ENCODE results near the gene SLC17A4. TPM values are rescaled to one million over a fixed set of nuclear protein-coding genes. Genes with fewer than 3 reads are reported as not detected.

SLC17A4 gene
- total RNA-seq, 1 donor from 2014 or later, result not detected

DNA sequence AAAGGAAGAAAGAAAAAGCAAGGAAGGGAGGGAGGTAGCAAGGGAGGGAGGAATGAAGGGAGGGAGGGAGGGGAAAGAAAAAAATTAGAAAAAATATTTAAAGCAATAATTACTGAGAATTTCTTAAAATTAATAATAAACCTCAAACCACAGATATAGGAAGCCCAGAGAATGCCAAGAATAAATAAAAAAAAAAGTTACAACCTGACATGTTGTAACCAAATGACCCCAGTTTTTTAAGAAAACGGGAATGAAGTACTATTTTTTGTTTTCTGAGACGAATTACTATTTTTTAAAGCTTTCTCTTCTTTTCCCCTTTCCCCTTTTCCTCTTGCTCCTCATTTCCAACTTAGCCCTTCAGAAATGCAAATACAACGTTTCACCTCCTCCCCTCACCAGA is 60.7 kb downstream of the SLC17A4 start:
- intact Hi-C loops (cut with micrococcal nuclease), result no loop called here

DNA sequence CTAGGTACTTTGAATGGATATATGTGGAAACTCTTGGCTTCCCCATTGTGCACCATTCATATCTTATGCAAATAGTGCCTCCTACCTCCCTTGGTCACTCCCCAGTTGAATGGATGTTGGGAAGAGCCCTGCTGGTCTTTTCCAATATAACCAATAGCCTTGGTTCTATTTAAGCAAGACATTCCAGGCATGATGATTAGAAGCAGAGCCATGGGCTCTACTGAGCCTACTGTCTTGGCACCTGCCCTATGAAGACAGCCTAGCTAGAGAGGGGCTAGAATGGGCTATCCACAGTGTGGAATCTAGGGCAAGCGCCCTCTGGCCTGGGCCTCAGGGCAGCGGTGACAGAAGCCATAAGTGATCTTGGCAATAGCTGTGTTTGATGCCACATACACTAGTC is 61.7 kb downstream of the SLC17A4 start:
- intact Hi-C loops (cut with micrococcal nuclease), result no loop called here

DNA sequence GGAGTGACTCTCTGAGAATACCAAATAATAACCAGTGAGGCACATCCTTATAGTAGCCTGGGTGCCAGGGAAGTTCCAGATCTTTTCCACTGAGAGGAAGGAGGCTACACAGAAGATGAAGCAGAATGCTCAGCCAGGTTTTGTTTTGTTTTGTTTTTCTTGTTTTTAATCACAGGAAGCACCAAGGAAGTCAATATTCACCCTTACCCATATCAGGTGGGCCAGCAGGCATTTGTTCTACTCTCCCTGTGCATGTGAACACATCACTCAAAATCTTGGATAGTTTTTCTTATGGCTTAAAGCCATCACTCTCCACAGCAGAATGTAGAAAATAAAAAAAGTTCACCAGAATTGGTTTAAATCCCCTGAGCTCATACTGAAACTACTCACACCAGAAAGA is 66.8 kb downstream of the SLC17A4 start:
- intact Hi-C loops (cut with micrococcal nuclease), result no loop called here

DNA sequence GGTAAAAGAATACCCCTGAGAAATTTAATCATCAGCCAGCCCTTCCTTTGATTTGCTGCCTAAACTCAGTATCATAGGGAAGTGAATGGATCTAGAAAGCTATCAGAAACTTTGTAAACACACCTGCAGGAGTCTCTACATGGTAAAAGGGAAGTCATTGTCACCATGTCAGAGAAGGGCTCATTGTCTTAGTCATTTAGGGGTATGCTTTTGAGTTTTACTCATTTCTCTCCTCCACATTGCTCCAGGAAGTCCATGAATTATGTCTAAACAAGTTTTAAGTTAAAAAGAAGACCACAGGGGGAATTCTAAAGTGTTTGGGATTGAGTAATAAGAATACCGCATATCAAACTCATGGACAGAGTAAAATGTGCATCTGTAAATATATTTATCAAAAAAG is 74.8 kb downstream of the SLC17A4 start:
- intact Hi-C loops (cut with micrococcal nuclease), result no loop called here

DNA sequence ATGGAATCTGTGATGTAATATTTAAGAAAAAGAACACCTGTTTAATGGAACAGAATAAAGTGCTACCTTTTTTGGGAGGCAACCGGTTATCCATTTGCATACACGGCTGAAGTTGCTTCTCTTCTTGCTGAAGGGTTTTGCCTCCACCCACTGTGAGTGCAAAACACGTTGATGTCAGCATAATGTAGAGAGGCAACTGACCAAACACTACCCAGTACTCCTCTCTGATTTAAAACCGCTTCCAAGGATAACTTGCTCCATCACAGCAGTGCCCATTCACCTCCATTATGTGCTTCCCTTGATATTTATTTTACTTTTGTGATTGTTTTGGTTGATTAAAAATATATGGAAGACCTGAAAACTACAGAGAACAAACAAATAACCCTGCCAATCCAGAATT is 75.9 kb downstream of the SLC17A4 start:
- intact Hi-C loops (cut with micrococcal nuclease), result no loop called here

Other genes starting within 250 kb of the SLC17A4 start
- not detected in 2 replicates for gene SCGN, start 102.5 kb upstream of the SLC17A4 start, total RNA-seq
- 0.15 TPM in 1 of 2 replicates, not detected in the other for gene SLC17A1, start 77.3 kb downstream of the SLC17A4 start, total RNA-seq
- gene SLC17A3, start 119.5 kb downstream of the SLC17A4 start, total RNA-seq, result 0.59 and 0.66 TPM in 2 replicates
- not detected in 2 replicates for gene SLC17A2, start 175.9 kb downstream of the SLC17A4 start, total RNA-seq
- gene TRIM38, start 208.1 kb downstream of the SLC17A4 start, total RNA-seq, result 29.2 and 29.4 TPM in 2 replicates

All from T-helper 1 cell treated with Interleukin-12 subunit alpha and Interleukin-12 subunit beta and Interleukin-4 antibody, amounts not matched to agents 30 ng/mL and 1 ng/mL, for 36 hours (primary cell).